ENCODE data around the gene HIVEP1. TPM values are rescaled to one million over a fixed set of nuclear protein-coding genes. Genes with fewer than 3 reads are reported as not detected.

HIVEP1 gene
- total and polyA plus RNA-seq, 2 of the 8 experiments (the other 6 are each of a cell fraction or from before 2014, with no cell fraction given), result 22.6 to 23.1 TPM

DNA sequence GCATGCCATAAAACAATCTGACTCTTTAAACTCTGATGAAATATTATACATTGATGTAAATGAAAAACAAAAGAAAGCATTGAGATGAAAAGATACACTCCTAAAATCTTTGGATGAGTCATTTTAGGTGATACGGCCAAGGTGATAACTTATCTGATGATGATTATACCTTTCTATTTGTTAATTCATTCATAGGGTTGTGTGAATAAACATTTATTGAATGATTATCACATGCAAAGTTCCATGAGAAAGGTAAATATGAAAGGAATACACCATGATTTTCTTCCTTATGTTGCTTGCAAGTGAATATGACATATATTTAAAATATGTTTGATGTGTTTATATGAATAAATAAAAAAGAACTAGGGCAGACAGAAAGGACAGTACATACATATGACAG lies 15.4 kb upstream of the HIVEP1 start:
- no peak overlapping the region for H2BK20ac ChIP-seq (ENCODE audit: low read length)
- H4K20me1 ChIP-seq (replicated peaks in 1 of 2; ENCODE audit: control insufficient read depth in 1 of 2, insufficient read depth in 2 of 2, low read length in 2 of 2), result no peaks in the 10 kb centered on the region
- CTCF ChIA-PET (ENCODE audit: partially characterized antibody), result interaction anchor here (0.7 to 1.5 kb wide), 2 partner anchors 34 to 410 kb away, joined by 3 to 4 read pairs; no protein-coding TSS in a partner anchor
- H3K9me3 ChIP-seq (ENCODE audit: insufficient read depth in 2 of 2, low read depth in 1 of 2, low read length in 1 of 2), result no peaks in the 10 kb centered on the region
- H2BK120ac ChIP-seq (replicated peaks; ENCODE audit: low read depth, low read length), result no peak overlapping the region
- H3K27ac ChIP-seq (ENCODE audit: low read depth, low read length), result no peak overlapping the region
- no peaks in the 10 kb centered on the region for H3K79me2 ChIP-seq (ENCODE audit: control insufficient read depth in 1 of 2, insufficient read depth in 2 of 2, low read length in 2 of 2)
- 84% methylated on average over 1 of the region's 1 CpG; no CpG with 5 or more reads in 1 of the 2 experiments for WGBS, 2 experiments (ENCODE audit: extremely low coverage in 1 of 2, insufficient coverage in 1 of 2, insufficient read length in 1 of 2, insufficient replicate concordance in 2 of 2, low coverage in 1 of 2, low lambda C conversion rate in 2 of 2, missing lambda C conversion rate in 1 of 2)
- no peaks in the 10 kb centered on the region for H3K36me3 ChIP-seq (ENCODE audit: control insufficient read depth in 2 of 4, insufficient read depth in 4 of 4, low read length in 3 of 4)
- no peak overlapping the region for H2BK5ac ChIP-seq (ENCODE audit: low read depth, low read length)
- H2BK15ac ChIP-seq (ENCODE audit: low read length), result no peak overlapping the region
- no peak overlapping the region for H2AK5ac ChIP-seq (ENCODE audit: low read depth, low read length)
- no peaks in the 10 kb centered on the region for H3K23me2 ChIP-seq (ENCODE audit: low read depth, low read length)
- H3K4me2 ChIP-seq (ENCODE audit: insufficient read depth in 1 of 2, low read depth in 2 of 2, low read length in 2 of 2), result no peak overlapping the region
- H4K91ac ChIP-seq (replicated peaks; ENCODE audit: insufficient read length, low read length), result no peak overlapping the region
- FAIRE-seq (no peak), DNase-seq (ENCODE audit: low read depth in 1 of 2, low spot score in 2 of 2) (no peak)
- no peak overlapping the region for H3K9ac ChIP-seq (replicated peaks in 1 of 4; ENCODE audit: extremely low read depth in 1 of 4, low read depth in 3 of 4, low read length in 3 of 4)
- 0 out of 7 replicates have a peak, but pooled peaks cover 0 to 2% (median 0%) of the 10 kb centered on the region in 4 experiments for H3K27me3 ChIP-seq (replicated peaks in 1 of 4; ENCODE audit: control insufficient read depth in 3 of 4, extremely low read depth in 1 of 4, insufficient read depth in 3 of 4, low read length in 3 of 4)
- no peak overlapping the region for H3K14ac ChIP-seq (ENCODE audit: insufficient read length)
- POLR2A ChIA-PET (ENCODE audit: partially characterized antibody), result no interaction called here
- no peak overlapping the region for H2BK12ac ChIP-seq (ENCODE audit: low read depth, low read length)
- H4K5ac ChIP-seq (ENCODE audit: insufficient read length, low read depth, low read length), result no peak overlapping the region
- H3K4me1 ChIP-seq (replicated peaks in 1 of 4; ENCODE audit: control insufficient read depth in 3 of 4, insufficient read depth in 4 of 4, low read length in 3 of 4), result no peaks in the 10 kb centered on the region
- H3K79me1 ChIP-seq (ENCODE audit: low read depth, low read length), result no peaks in the 10 kb centered on the region
- no peak overlapping the region for H3K18ac ChIP-seq (ENCODE audit: extremely low read depth, low read length)
- H3K56ac ChIP-seq (replicated peaks; ENCODE audit: insufficient read length, low read depth, low read length), result no peak overlapping the region
- no peak overlapping the region for H3K23ac ChIP-seq (ENCODE audit: insufficient read length)
- no peak overlapping the region for H4K8ac ChIP-seq (ENCODE audit: extremely low read depth, insufficient read depth, low read length)
- H3K4me3 ChIP-seq (ENCODE audit: extremely low read depth in 1 of 4, insufficient read depth in 2 of 4, low read depth in 3 of 4, low read length in 4 of 4), result no peak overlapping the region
- H2AFZ ChIP-seq (ENCODE audit: low read length), result no peak overlapping the region
- H3K4ac ChIP-seq (replicated peaks; ENCODE audit: insufficient read length, low read depth, low read length), result no peak overlapping the region
- TF ChIP-seq RXRA (IDR thresholded peaks at IDR 0.05; ENCODE audit: insufficient read depth, low read depth, low read length) (no peak), RAD21 (IDR thresholded peaks at IDR 0.05 in 1 of 2, conservative IDR thresholded peaks at IDR 0.05 in 1 of 2; ENCODE audit: low read depth in 2 of 2, low read length in 2 of 2) (no peak), HDAC2 (IDR thresholded peaks at IDR 0.05; ENCODE audit: borderline replicate concordance in 1 of 2, low read depth in 2 of 2, low read length in 2 of 2) (no peak), RNF2 (IDR thresholded peaks at IDR 0.05; ENCODE audit: borderline replicate concordance, low read depth, low read length, missing control alignments, poor library complexity, severe bottlenecking) (no peak), FOSL1 (IDR thresholded peaks at IDR 0.05; ENCODE audit: insufficient read depth, low read depth, low read length) (no peak), SRF (IDR thresholded peaks at IDR 0.05; ENCODE audit: low read depth, low read length) (no peak), POU5F1 (IDR thresholded peaks at IDR 0.05; ENCODE audit: low read depth, low read length) (no peak), RBBP5 (IDR thresholded peaks at IDR 0.05; ENCODE audit: borderline replicate concordance, low read depth, low read length) (no peak), YY1 (IDR thresholded peaks at IDR 0.05; ENCODE audit: low read depth, low read length) (no peak)
